D341Med (cell line): Measurements from ENCODE around the gene SNRPA1.

Source experiments
- DNase-seq: peaks from one replicate; pipeline ENCODE4 v3.0.0; 2012; ENCODE audit warnings: low spot score

Gene SNRPA1

GRCh38 chr15:101318839-101319238 is 23.8 kb upstream of the SNRPA1 start:
- no peak for DNase-seq

- no peak for DNase-seq
Observed at GRCh38 chr15:101318147-101318819, 23.2 kb upstream of the SNRPA1 start.

GRCh38 chr15:101317336-101317872 is 22.4 kb upstream of the SNRPA1 start:
- no peak for DNase-seq

- DNase-seq, result no peak
Observed at GRCh38 chr15:101316529-101316928, 21.5 kb upstream of the SNRPA1 start.

GRCh38 chr15:101315736-101316135 is 20.7 kb upstream of the SNRPA1 start:
- DNase-seq, result no peak

- DNase-seq, result no peak
Observed at GRCh38 chr15:101314336-101315125, 19.5 kb upstream of the SNRPA1 start.

GRCh38 chr15:101313041-101313761 is 18.2 kb upstream of the SNRPA1 start:
- DNase-seq, result no peak

- no peak for DNase-seq
Observed at GRCh38 chr15:101310508-101310907, 15.5 kb upstream of the SNRPA1 start.

GRCh38 chr15:101310161-101310480 is 15.1 kb upstream of the SNRPA1 start:
- no peak for DNase-seq

GRCh38 chr15:101309436-101310160 is 14.6 kb upstream of the SNRPA1 start:
- peak; percentile 16 for DNase-seq

GRCh38 chr15:101308604-101309435 is 13.8 kb upstream of the SNRPA1 start:
- peak; percentile 18 for DNase-seq

GRCh38 chr15:101307897-101308603 is 13.0 kb upstream of the SNRPA1 start:
- DNase-seq, result no peak

- no peak for DNase-seq
Observed at GRCh38 chr15:101307048-101307896, 12.2 kb upstream of the SNRPA1 start.

- no peak for DNase-seq
Observed at GRCh38 chr15:101306341-101307047, 11.4 kb upstream of the SNRPA1 start.

GRCh38 chr15:101305820-101306255 is 10.8 kb upstream of the SNRPA1 start:
- no peak for DNase-seq

GRCh38 chr15:101303408-101303807 is 8.4 kb upstream of the SNRPA1 start:
- no peak for DNase-seq

GRCh38 chr15:101296418-101297405 is 1.7 kb upstream of the SNRPA1 start:
- DNase-seq, result no peak
